Liver (tissue), 9 donors: ENCODE measurements around the gene ARHGEF7. TPM values are rescaled to one million over a fixed set of nuclear protein-coding genes. Genes with fewer than 3 reads are reported as not detected.

Source experiments
- DNase-seq: peaks from one replicate; pipeline ENCODE4 v3.0.0-alpha.2; 2017; ENCODE audit warnings: low spot score
- H3K27ac ChIP-seq, 2 donors: one replicate each; pipeline ENCODE4 v1.7.0; 2013; ENCODE audit warnings: inconsistent platforms in 2 of 2, low read length in 2 of 2, control low read depth in 1 of 2, low read depth in 1 of 2, mild to moderate bottlenecking in 1 of 2
- H3K27me3 ChIP-seq, 4 donors: one replicate each; pipeline versions ENCODE4 v1.6.1 to v1.7.0; 2013; ENCODE audit warnings: low read length in 3 of 4, inconsistent platforms in 1 of 4, mild to moderate bottlenecking in 1 of 4, moderate library complexity in 1 of 4; ENCODE audit not compliant: control insufficient read depth in 4 of 4, insufficient read depth in 4 of 4
- H3K36me3 ChIP-seq, 4 donors: one replicate each; pipeline versions ENCODE4 v1.6.1 to v1.7.0; 2013; ENCODE audit warnings: low read length in 3 of 4, mild to moderate bottlenecking in 3 of 4, low read depth in 1 of 4, moderate library complexity in 1 of 4; ENCODE audit not compliant: control insufficient read depth in 4 of 4, insufficient read depth in 3 of 4
- H3K4me1 ChIP-seq, 4 donors: one replicate each; pipeline versions ENCODE4 v1.6.1 to v1.7.0; 2013; ENCODE audit warnings: low read length in 3 of 4, mild to moderate bottlenecking in 3 of 4, moderate library complexity in 1 of 4; ENCODE audit not compliant: control insufficient read depth in 4 of 4, insufficient read depth in 4 of 4
- H3K4me3 ChIP-seq, 3 donors: one replicate each; pipeline versions ENCODE4 v1.6.1 to v1.7.0; 2013; ENCODE audit warnings: low read length in 3 of 3, control low read depth in 1 of 3, low read depth in 1 of 3, mild to moderate bottlenecking in 1 of 3
- H3K9ac ChIP-seq, 2 donors: one replicate each; pipeline ENCODE4 v1.7.0; 2013; ENCODE audit warnings: low read length in 2 of 2, mild to moderate bottlenecking in 2 of 2, moderate library complexity in 2 of 2, control low read depth in 1 of 2, low read depth in 1 of 2
- H3K9me3 ChIP-seq, 4 donors: one replicate each; pipeline versions ENCODE4 v1.6.1 to v1.7.0; 2013; ENCODE audit warnings: low read length in 3 of 4; ENCODE audit not compliant: control insufficient read depth in 4 of 4
- ATF3 ChIP-seq: IDR thresholded peaks from 2 replicates; pipeline ENCODE4 v1.6.1; 2016; ENCODE audit warnings: antibody characterized with exemption
- EGR1 ChIP-seq, 2 donors: IDR thresholded peaks; 2 replicates each; pipeline ENCODE4 v1.6.1; 2016 to 2018; ENCODE audit warnings: antibody characterized with exemption in 2 of 2, low read depth in 2 of 2
- GABPA ChIP-seq, 2 donors: IDR thresholded peaks in 1 of 2; conservative IDR thresholded peaks in 1 of 2; 2 replicates each; pipeline ENCODE4 v1.6.1; 2016; ENCODE audit warnings: antibody characterized with exemption in 2 of 2, mild to moderate bottlenecking in 1 of 2, moderate library complexity in 1 of 2
- HNF4A ChIP-seq, 2 donors: conservative IDR thresholded peaks; 2 replicates each; pipeline ENCODE4 v1.6.1; 2016; ENCODE audit warnings: antibody characterized with exemption in 2 of 2, mild to moderate bottlenecking in 2 of 2
- NR2F2 ChIP-seq: IDR thresholded peaks from 2 replicates; pipeline ENCODE4 v1.6.1; 2016; ENCODE audit warnings: antibody characterized with exemption
- RAD21 ChIP-seq, 2 donors: IDR thresholded peaks; 2 replicates each; pipeline ENCODE4 v1.6.1; 2016; ENCODE audit warnings: antibody characterized with exemption in 2 of 2, mild to moderate bottlenecking in 2 of 2
- REST ChIP-seq: IDR thresholded peaks from 2 replicates; pipeline ENCODE4 v1.6.1; 2016; ENCODE audit warnings: antibody characterized with exemption, mild to moderate bottlenecking
- RXRA ChIP-seq, 2 donors: IDR thresholded peaks; 2 replicates each; pipeline ENCODE4 v1.6.1; 2017 to 2018; ENCODE audit warnings: antibody characterized with exemption in 2 of 2, mild to moderate bottlenecking in 1 of 2
- SP1 ChIP-seq: IDR thresholded peaks from 2 replicates; pipeline ENCODE4 v1.6.1; 2018; ENCODE audit warnings: antibody characterized with exemption, mild to moderate bottlenecking
- TAF1 ChIP-seq: conservative IDR thresholded peaks from 2 replicates; pipeline ENCODE4 v1.6.1; 2016; ENCODE audit warnings: antibody characterized with exemption, mild to moderate bottlenecking
- YY1 ChIP-seq: IDR thresholded peaks from 2 replicates; pipeline ENCODE4 v1.6.1; 2016; ENCODE audit warnings: antibody characterized with exemption, mild to moderate bottlenecking
- ZBTB33 ChIP-seq: IDR thresholded peaks from 2 replicates; pipeline ENCODE4 v1.6.1; 2016; ENCODE audit warnings: antibody characterized with exemption
- WGBS: extraction: QIAGEN DNeasy Blood & Tissue Kit; methylation state at CpG from one replicate; pipeline ENCODE4 v1.1.7; 2013; 5-methylcytosine and 5-hydroxymethylcytosine counted together
- polyA plus RNA-seq, 2 donors: library from polyadenylated mRNA; stranded (reverse) in 1 of 2; unstranded in 1 of 2; fragments of 200-250 nt in 1 of 2; fragments of >200 nt in 1 of 2; fragmentation: Nextera tagmentation in 1 of 2; extraction: Ambion mirVana in 1 of 2; gene quantifications; one replicate each; pipeline versions ENCODE4 v1.2.1 to v1.2.3, GENCODE V29; 2013 to 2015
- total RNA-seq, 2 donors: library from RNA; depleted of rRNA; stranded (reverse); fragments of >200 nt; gene quantifications; one replicate each; pipeline ENCODE4 v1.2.3, GENCODE V29; 2014
- TF ChIP-seq, protein P1 (sequence below): fragments of 150-350 bp; IDR thresholded peaks from 2 replicates; pipeline ENCODE4 v1.5.1; 2017; ENCODE audit warnings: improper control_type of control experiment, low read depth, low read length; ENCODE audit not compliant: missing input control
- TF ChIP-seq, protein P2 (sequence below): IDR thresholded peaks from 2 replicates; pipeline ENCODE4 v1.6.1; 2016; ENCODE audit warnings: antibody characterized with exemption
- donor health status: healthy.
- donor health status: healthy.
- donor health status: healthy.
- donor health status: healthy.
- donor health status: healthy.

ARHGEF7 gene
- total and polyA plus RNA-seq, 4 donors, result 10.3 to 37.5 (median 20.1) TPM

GRCh38 chr13:111132948-111133347, 17.8 kb downstream of the ARHGEF7 start:
- WGBS, result 89% methylated on average over 7 of the region's 7 CpGs
- H3K9me3 ChIP-seq, result no peaks in the 10 kb centered on the region
- peaks cover 0 to 2% (median 0%) of the 10 kb centered on the region in 4 donors for H3K4me1 ChIP-seq
- DNase-seq, result no peak
- no peak overlapping the region for H3K9ac ChIP-seq
- H3K36me3 ChIP-seq, result no peaks in the 10 kb centered on the region
- no peak overlapping the region for H3K4me3 ChIP-seq
- no peak overlapping the region for H3K27ac ChIP-seq
- no peaks in the 10 kb centered on the region for H3K27me3 ChIP-seq
- TF ChIP-seq ATF3 (no peak), RXRA (IDR thresholded peaks at IDR 0.05) (no peak), GABPA (IDR thresholded peaks at IDR 0.05 in 1 of 2, conservative IDR thresholded peaks at IDR 0.05 in 1 of 2) (no peak), REST (no peak), EGR1 (IDR thresholded peaks at IDR 0.05; ENCODE audit: low read depth in 2 of 2) (no peak), ZBTB33 (no peak), NR2F2 (no peak), TAF1 (no peak), HNF4A (conservative IDR thresholded peaks at IDR 0.05) (no peak), RAD21 (IDR thresholded peaks at IDR 0.05) (no peak), SP1 (no peak)
- TF ChIP-seq, protein P1, sequence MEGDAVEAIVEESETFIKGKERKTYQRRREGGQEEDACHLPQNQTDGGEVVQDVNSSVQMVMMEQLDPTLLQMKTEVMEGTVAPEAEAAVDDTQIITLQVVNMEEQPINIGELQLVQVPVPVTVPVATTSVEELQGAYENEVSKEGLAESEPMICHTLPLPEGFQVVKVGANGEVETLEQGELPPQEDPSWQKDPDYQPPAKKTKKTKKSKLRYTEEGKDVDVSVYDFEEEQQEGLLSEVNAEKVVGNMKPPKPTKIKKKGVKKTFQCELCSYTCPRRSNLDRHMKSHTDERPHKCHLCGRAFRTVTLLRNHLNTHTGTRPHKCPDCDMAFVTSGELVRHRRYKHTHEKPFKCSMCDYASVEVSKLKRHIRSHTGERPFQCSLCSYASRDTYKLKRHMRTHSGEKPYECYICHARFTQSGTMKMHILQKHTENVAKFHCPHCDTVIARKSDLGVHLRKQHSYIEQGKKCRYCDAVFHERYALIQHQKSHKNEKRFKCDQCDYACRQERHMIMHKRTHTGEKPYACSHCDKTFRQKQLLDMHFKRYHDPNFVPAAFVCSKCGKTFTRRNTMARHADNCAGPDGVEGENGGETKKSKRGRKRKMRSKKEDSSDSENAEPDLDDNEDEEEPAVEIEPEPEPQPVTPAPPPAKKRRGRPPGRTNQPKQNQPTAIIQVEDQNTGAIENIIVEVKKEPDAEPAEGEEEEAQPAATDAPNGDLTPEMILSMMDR, result no peak
- TF ChIP-seq, protein P2, sequence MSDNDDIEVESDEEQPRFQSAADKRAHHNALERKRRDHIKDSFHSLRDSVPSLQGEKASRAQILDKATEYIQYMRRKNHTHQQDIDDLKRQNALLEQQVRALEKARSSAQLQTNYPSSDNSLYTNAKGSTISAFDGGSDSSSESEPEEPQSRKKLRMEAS, result no peak

GRCh38 chr13:111139452-111139851, 24.3 kb downstream of the ARHGEF7 start:
- H3K4me1 ChIP-seq, result no peaks in the 10 kb centered on the region
- no peak overlapping the region for H3K4me3 ChIP-seq
- TF ChIP-seq EGR1 (IDR thresholded peaks at IDR 0.05; ENCODE audit: low read depth in 2 of 2), result no peak
- TF ChIP-seq YY1, result no peak
- no peak for TF ChIP-seq SP1
- no peak for TF ChIP-seq GABPA (IDR thresholded peaks at IDR 0.05 in 1 of 2, conservative IDR thresholded peaks at IDR 0.05 in 1 of 2)
- H3K27ac ChIP-seq, result no peak overlapping the region
- H3K9ac ChIP-seq, result no peak overlapping the region
- 91% methylated on average over 9 of the region's 9 CpGs for WGBS
- H3K27me3 ChIP-seq, result no peaks in the 10 kb centered on the region
- H3K36me3 ChIP-seq, result no peaks in the 10 kb centered on the region
- DNase-seq, result no peak
- no peaks in the 10 kb centered on the region for H3K9me3 ChIP-seq
